Psoas muscle (tissue), 8 donors: ENCODE data around the gene MYL1. TPM values are rescaled to one million over a fixed set of nuclear protein-coding genes. Genes with fewer than 3 reads are reported as not detected.

ENCODE experiments used
- ATAC-seq, 4 donors: fragments of 200-7000 bp; cut with Tn5 transposase; one replicate each; pipeline ENCODE4 v1.9.1; 2020; ENCODE audit warnings: moderate library complexity in 3 of 4, mild to moderate bottlenecking in 2 of 4
- DNase-seq, 2 donors: peaks; one replicate each; pipeline ENCODE4 v3.0.0-alpha.2; 2020
- H3K27ac ChIP-seq: fragments of 200-600 bp; one replicate; pipeline ENCODE4 v1.8.0; 2022
- H3K27me3 ChIP-seq, 3 donors: fragments of 200-600 bp in 1 of 3; one replicate each; pipeline versions ENCODE4 v1.6.1 to v1.8.0; 2013 to 2022; ENCODE audit warnings: low read length in 2 of 3, mild to moderate bottlenecking in 2 of 3, moderate library complexity in 1 of 3; ENCODE audit not compliant: insufficient read depth in 3 of 3
- H3K36me3 ChIP-seq, 2 donors: fragments of 200-600 bp in 1 of 2; one replicate each; pipeline versions ENCODE4 v1.6.1 to v1.8.0; 2013 to 2022; ENCODE audit warnings: low read depth in 1 of 2, mild to moderate bottlenecking in 1 of 2, moderate library complexity in 1 of 2; ENCODE audit not compliant: insufficient read depth in 1 of 2
- H3K4me1 ChIP-seq: fragments of 200-600 bp; one replicate; pipeline ENCODE4 v1.8.0; 2022
- H3K4me3 ChIP-seq: fragments of 200-600 bp; one replicate; pipeline ENCODE4 v1.8.0; 2022; ENCODE audit warnings: mild to moderate bottlenecking
- H3K9me3 ChIP-seq: fragments of 200-600 bp; one replicate; pipeline ENCODE4 v1.8.0; 2022
- WGBS, 3 donors: extraction: QIAGEN DNeasy Blood & Tissue Kit; methylation state at CpG; one replicate each; pipeline versions ENCODE4 v1.1.6 to v1.1.7; 2013; 5-methylcytosine and 5-hydroxymethylcytosine counted together
- intact Hi-C, 2 donors: fragments of 100-400 bp; cut with DNase I; formaldehyde crosslinking; loops; one replicate each; pipeline versions ENCODE4 v1.11.0 to v1.14.2; 2022
- polyA plus RNA-seq, 3 donors: library from polyadenylated mRNA; stranded (reverse); fragments of 200-250 nt; gene quantifications; one replicate each; pipeline ENCODE4 v1.2.3, GENCODE V29; 2013
- total RNA-seq, 4 donors: library from RNA; stranded (reverse); fragmentation: NEBNext Ultra II Directional in 2 of 4; extraction: Animal tissue kit (Norgen Biotek cat#: 25700) in 2 of 4; gene quantifications; one replicate each; pipeline versions ENCODE4 v1.2.1 to v1.2.4, GENCODE V29; 2021 to 2023
- TF ChIP-seq, protein P1 (sequence below): fragments of 200-600 bp; IDR thresholded peaks from one replicate; pipeline ENCODE4 v1.8.0; 2022; ENCODE audit warnings: antibody characterized with exemption
- donor health status: healthy with polysubstance abuse.
- donor health status: DM: no; HTN: no; CAD: no; lungs with moderate emphysema.
- donor health status: Bipolar disorder and iron deficiency.
- donor health status: healthy.
- donor health status: DM: yes; HTN: yes; CAD: no.
- donor health status: DM: no; HTN: no; CAD: no.
- donor health status: DM: no; HTN: no; CAD: no.
- donor health status: DM: yes; HTN: yes; CAD: no.

The MYL1 gene
- total and polyA plus RNA-seq, 7 donors, result 2,439 to 9,971 (median 4,164) TPM

GRCh38 chr2:210268281-210268680, 46.7 kb downstream of the MYL1 start:
- H3K27me3 ChIP-seq, result no peaks in the 10 kb centered on the region
- no peak for ATAC-seq
- no peak for DNase-seq
- TF ChIP-seq, protein P1, sequence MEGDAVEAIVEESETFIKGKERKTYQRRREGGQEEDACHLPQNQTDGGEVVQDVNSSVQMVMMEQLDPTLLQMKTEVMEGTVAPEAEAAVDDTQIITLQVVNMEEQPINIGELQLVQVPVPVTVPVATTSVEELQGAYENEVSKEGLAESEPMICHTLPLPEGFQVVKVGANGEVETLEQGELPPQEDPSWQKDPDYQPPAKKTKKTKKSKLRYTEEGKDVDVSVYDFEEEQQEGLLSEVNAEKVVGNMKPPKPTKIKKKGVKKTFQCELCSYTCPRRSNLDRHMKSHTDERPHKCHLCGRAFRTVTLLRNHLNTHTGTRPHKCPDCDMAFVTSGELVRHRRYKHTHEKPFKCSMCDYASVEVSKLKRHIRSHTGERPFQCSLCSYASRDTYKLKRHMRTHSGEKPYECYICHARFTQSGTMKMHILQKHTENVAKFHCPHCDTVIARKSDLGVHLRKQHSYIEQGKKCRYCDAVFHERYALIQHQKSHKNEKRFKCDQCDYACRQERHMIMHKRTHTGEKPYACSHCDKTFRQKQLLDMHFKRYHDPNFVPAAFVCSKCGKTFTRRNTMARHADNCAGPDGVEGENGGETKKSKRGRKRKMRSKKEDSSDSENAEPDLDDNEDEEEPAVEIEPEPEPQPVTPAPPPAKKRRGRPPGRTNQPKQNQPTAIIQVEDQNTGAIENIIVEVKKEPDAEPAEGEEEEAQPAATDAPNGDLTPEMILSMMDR, result no peak
- H3K27ac ChIP-seq, result no peak overlapping the region
- no peaks in the 10 kb centered on the region for H3K9me3 ChIP-seq
- no peak overlapping the region for H3K4me3 ChIP-seq
- intact Hi-C loops, result no loop called here
- H3K36me3 ChIP-seq, result no peaks in the 10 kb centered on the region
- no peaks in the 10 kb centered on the region for H3K4me1 ChIP-seq
- WGBS, 3 donors, result 91 to 94% (median 93%) methylated on average over 1 of the region's 1 CpG

DNA sequence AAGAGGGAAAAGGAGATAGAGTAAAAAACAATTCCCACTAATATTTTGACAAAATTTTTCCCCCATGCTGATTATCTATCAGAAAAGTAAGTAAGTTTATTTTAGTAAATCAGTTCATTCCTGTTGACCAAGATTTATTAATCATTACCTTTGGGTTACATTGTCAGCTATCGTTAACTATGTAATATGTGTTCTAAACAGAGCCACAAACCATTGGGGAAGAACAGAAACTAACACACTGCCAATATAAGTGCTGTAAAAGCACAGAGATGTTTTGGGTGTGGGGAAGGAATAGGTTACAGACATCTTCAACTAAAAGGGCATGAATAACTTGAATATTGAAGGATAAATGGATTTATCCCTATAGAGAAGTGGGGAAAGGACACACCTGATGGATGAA, 47.3 kb downstream of the MYL1 start:
- no peak for ATAC-seq
- no peak for DNase-seq
- no peak overlapping the region for H3K27ac ChIP-seq
- no peak overlapping the region for H3K4me3 ChIP-seq
- intact Hi-C loops, result no loop called here
- H3K36me3 ChIP-seq, result no peaks in the 10 kb centered on the region
- TF ChIP-seq, protein P1, result no peak
- H3K9me3 ChIP-seq, result no peaks in the 10 kb centered on the region
- no peaks in the 10 kb centered on the region for H3K27me3 ChIP-seq
- H3K4me1 ChIP-seq, result no peaks in the 10 kb centered on the region
- WGBS, 3 donors, result 80 to 97% (median 89%) methylated on average over 1 of the region's 1 CpG

DNA sequence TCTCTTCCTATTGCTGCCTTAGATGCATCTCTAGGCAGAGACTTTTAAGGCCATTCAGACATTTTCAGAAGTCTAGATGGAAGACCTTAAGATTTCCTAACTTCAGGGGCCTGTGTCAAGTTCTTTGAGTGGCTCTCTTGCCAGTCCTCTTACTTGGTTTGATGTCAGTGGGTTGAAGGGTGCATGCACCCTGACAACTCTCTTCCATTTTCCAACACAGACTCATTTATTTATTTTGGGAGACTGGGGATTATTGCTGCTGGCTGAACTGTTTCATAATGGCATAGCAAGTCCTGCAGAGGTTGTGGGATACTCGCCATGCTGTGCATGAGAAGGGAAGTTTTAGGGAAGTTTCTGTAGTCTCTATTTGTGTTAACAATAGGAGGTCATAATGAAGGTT, 50.7 kb downstream of the MYL1 start:
- intact Hi-C loops, result no loop called here
- no peaks in the 10 kb centered on the region for H3K36me3 ChIP-seq
- TF ChIP-seq, protein P1, result no peak
- DNase-seq (no peak), ATAC-seq (no peak)
- H3K27me3 ChIP-seq, result no peaks in the 10 kb centered on the region
- H3K27ac ChIP-seq, result no peak overlapping the region
- H3K9me3 ChIP-seq, result no peaks in the 10 kb centered on the region
- 85 to 91% (median 85%) methylated on average over 1 of the region's 1 CpG for WGBS, 3 donors
- no peaks in the 10 kb centered on the region for H3K4me1 ChIP-seq
- no peak overlapping the region for H3K4me3 ChIP-seq

GRCh38 chr2:210263841-210264240, 51.1 kb downstream of the MYL1 start:
- ATAC-seq (no peak), DNase-seq (no peak)
- H3K4me1 ChIP-seq, result no peaks in the 10 kb centered on the region
- TF ChIP-seq, protein P1, result no peak
- H3K27ac ChIP-seq, result no peak overlapping the region
- no peaks in the 10 kb centered on the region for H3K27me3 ChIP-seq
- intact Hi-C loops, result no loop called here
- no peaks in the 10 kb centered on the region for H3K9me3 ChIP-seq
- 74 to 94% (median 82%) methylated on average over 2 of the region's 2 CpGs for WGBS, 3 donors
- no peaks in the 10 kb centered on the region for H3K36me3 ChIP-seq
- H3K4me3 ChIP-seq, result no peak overlapping the region

GRCh38 chr2:210262036-210262435, 52.9 kb downstream of the MYL1 start:
- no peak for ATAC-seq

More at GRCh38 chr2:210262036-210262435, 52.9 kb downstream of the MYL1 start:
- no peaks in the 10 kb centered on the region for H3K9me3 ChIP-seq
- DNase-seq, result no peak
- TF ChIP-seq, protein P1, result no peak
- intact Hi-C loops, result no loop called here
- no peaks in the 10 kb centered on the region for H3K4me1 ChIP-seq
- WGBS, 3 donors, result 24 to 49% (median 43%) methylated on average over 2 of the region's 2 CpGs
- H3K36me3 ChIP-seq, result no peaks in the 10 kb centered on the region
- H3K4me3 ChIP-seq, result no peak overlapping the region
- no peak overlapping the region for H3K27ac ChIP-seq
- H3K27me3 ChIP-seq, result no peaks in the 10 kb centered on the region
